CD14-positive monocyte (primary cell): ENCODE measurements around the gene RESP18. TPM values are rescaled to one million over a fixed set of nuclear protein-coding genes. Genes with fewer than 3 reads are reported as not detected.
A peak's percentile ranks its signal among the peaks of the same experiment; 100 is the strongest.

Source experiments
- DNase-seq, 3 donors: peaks; one replicate each; pipeline ENCODE4 v3.0.0-alpha.2; 2011 to 2022
- H2AFZ ChIP-seq: 2 replicates; pipeline ENCODE4 v1.6.0; 2012; ENCODE audit warnings: mild to moderate bottlenecking, low read depth, low read length, inconsistent platforms; ENCODE audit not compliant: insufficient read depth, poor library complexity, severe bottlenecking
- H3K27ac ChIP-seq, 2 donors: 1 replicate in 1 of 2; 2 replicates in 1 of 2; pipeline ENCODE4 v1.5.1; 2012 to 2013; ENCODE audit warnings: low read length in 2 of 2, control low read depth in 1 of 2, inconsistent platforms in 1 of 2, low read depth in 1 of 2, mild to moderate bottlenecking in 1 of 2
- H3K27me3 ChIP-seq, 2 donors: one replicate each; pipeline versions ENCODE4 v1.6.0 to v1.6.1; 2011 to 2013; ENCODE audit warnings: low read length in 2 of 2; ENCODE audit not compliant: control insufficient read depth in 2 of 2, insufficient read depth in 2 of 2
- H3K36me3 ChIP-seq, 2 donors: replicated peaks in 1 of 2; 1 replicate in 1 of 2; 2 replicates in 1 of 2; pipeline versions ENCODE4 v1.5.1 to v1.6.1; 2012 to 2013; ENCODE audit warnings: low read length in 2 of 2, control low read depth in 1 of 2, inconsistent platforms in 1 of 2, mild to moderate bottlenecking in 1 of 2; ENCODE audit not compliant: insufficient read depth in 2 of 2, control insufficient read depth in 1 of 2
- H3K4me1 ChIP-seq, 2 donors: 1 replicate in 1 of 2; 2 replicates in 1 of 2; pipeline versions ENCODE4 v1.5.1 to v1.6.1; 2012 to 2013; ENCODE audit warnings: low read length in 2 of 2, control low read depth in 1 of 2, inconsistent platforms in 1 of 2, mild to moderate bottlenecking in 1 of 2, moderate library complexity in 1 of 2; ENCODE audit not compliant: insufficient read depth in 2 of 2, control insufficient read depth in 1 of 2
- H3K4me2 ChIP-seq: replicated peaks from 2 replicates; pipeline ENCODE3; 2012; ENCODE audit warnings: low read length, moderate library complexity, mild to moderate bottlenecking; ENCODE audit not compliant: poor library complexity, severe bottlenecking; ENCODE audit errors: extremely low read depth
- H3K4me3 ChIP-seq, 3 experiments: fragments of 200-600 bp in 1 of 3; sonication (generic) in 1 of 3; replicated peaks in 1 of 3; 1 replicate in 2 of 3; 2 replicates in 1 of 3; pipeline ENCODE4 v1.5.1; 2011 to 2013; ENCODE audit warnings: low read length in 3 of 3, mild to moderate bottlenecking in 3 of 3, control low read depth in 2 of 3, low read depth in 2 of 3, inconsistent platforms in 1 of 3, moderate library complexity in 1 of 3
- H3K79me2 ChIP-seq: 2 replicates; pipeline ENCODE4 v1.6.0; 2012; ENCODE audit warnings: mild to moderate bottlenecking, control low read depth, inconsistent platforms, low read length, moderate library complexity; ENCODE audit not compliant: insufficient read depth
- H3K9ac ChIP-seq: 2 replicates; pipeline ENCODE4 v1.6.0; 2017; ENCODE audit warnings: low read length, mild to moderate bottlenecking; ENCODE audit not compliant: insufficient read depth, poor library complexity, severe bottlenecking
- H3K9me3 ChIP-seq, 2 donors: replicated peaks in 1 of 2; 1 replicate in 1 of 2; 2 replicates in 1 of 2; pipeline versions ENCODE4 v1.5.1 to v1.6.1; 2012 to 2013; ENCODE audit warnings: low read length in 2 of 2, control low read depth in 1 of 2; ENCODE audit not compliant: control insufficient read depth in 1 of 2, insufficient read depth in 1 of 2
- H4K20me1 ChIP-seq: 2 replicates; pipeline ENCODE4 v1.6.0; 2012; ENCODE audit warnings: mild to moderate bottlenecking, low read length, control low read depth, moderate library complexity; ENCODE audit not compliant: insufficient read depth
- H3K27ac Mint-ChIP-seq, 7 donors: one replicate each; pipeline ENCODE4 v1.8.0; 2020; ENCODE audit warnings: mild to moderate bottlenecking in 7 of 7, mixed read lengths in 7 of 7, moderate library complexity in 6 of 7, inconsistent platforms in 2 of 7
- H3K27me3 Mint-ChIP-seq, 3 donors: one replicate each; pipeline ENCODE4 v1.8.0; 2021 to 2022; ENCODE audit warnings: low read depth in 3 of 3, mild to moderate bottlenecking in 3 of 3, mixed read lengths in 3 of 3, moderate library complexity in 3 of 3, inconsistent platforms in 1 of 3
- H3K36me3 Mint-ChIP-seq, 2 donors: one replicate each; pipeline ENCODE4 v1.8.0; 2020; ENCODE audit warnings: mixed read lengths in 2 of 2, inconsistent platforms in 1 of 2, mild to moderate bottlenecking in 1 of 2
- H3K4me1 Mint-ChIP-seq: one replicate; pipeline ENCODE4 v1.8.0; 2020; ENCODE audit warnings: mild to moderate bottlenecking, mixed read lengths
- H3K4me3 Mint-ChIP-seq, 2 donors: one replicate each; pipeline ENCODE4 v1.8.0; 2020; ENCODE audit warnings: mild to moderate bottlenecking in 2 of 2, mixed read lengths in 2 of 2, moderate library complexity in 1 of 2
- H3K9me3 Mint-ChIP-seq, 7 donors: one replicate each; pipeline ENCODE4 v1.8.0; 2020 to 2022; ENCODE audit warnings: mixed read lengths in 7 of 7, mild to moderate bottlenecking in 6 of 7, moderate library complexity in 6 of 7, inconsistent platforms in 2 of 7
- CTCF ChIP-seq: fragments of 200-600 bp; IDR thresholded peaks from one replicate; pipeline ENCODE4 v1.8.0; 2022; ENCODE audit warnings: antibody characterized with exemption, mild to moderate bottlenecking
- WGBS: methylation state at CpG from one replicate; pipeline ENCODE4 v1.1.5; 2013; ENCODE audit warnings: missing lambda C conversion rate; ENCODE audit not compliant: insufficient coverage; 5-methylcytosine and 5-hydroxymethylcytosine counted together
- intact Hi-C, 2 donors: fragments of 100-400 bp; cut with micrococcal nuclease; formaldehyde crosslinking; loops; one replicate each; pipeline versions ENCODE4 v1.15.0 to v1.15.1; 2023
- polyA plus RNA-seq, 3 donors: library from polyadenylated mRNA; depleted of rRNA in 1 of 3; unstranded in 2 of 3; stranded (reverse) in 1 of 3; fragments of 300-500 nt in 2 of 3; fragments of >200 nt in 1 of 3; fragmentation: Illumina TruSeq in 2 of 3; gene quantifications; 1 replicate in 2 of 3; 2 replicates in 1 of 3; pipeline ENCODE4 v1.2.3, GENCODE V29; 2012 to 2021

RESP18 gene
- polyA plus RNA-seq, 3 donors = not detected

DNA sequence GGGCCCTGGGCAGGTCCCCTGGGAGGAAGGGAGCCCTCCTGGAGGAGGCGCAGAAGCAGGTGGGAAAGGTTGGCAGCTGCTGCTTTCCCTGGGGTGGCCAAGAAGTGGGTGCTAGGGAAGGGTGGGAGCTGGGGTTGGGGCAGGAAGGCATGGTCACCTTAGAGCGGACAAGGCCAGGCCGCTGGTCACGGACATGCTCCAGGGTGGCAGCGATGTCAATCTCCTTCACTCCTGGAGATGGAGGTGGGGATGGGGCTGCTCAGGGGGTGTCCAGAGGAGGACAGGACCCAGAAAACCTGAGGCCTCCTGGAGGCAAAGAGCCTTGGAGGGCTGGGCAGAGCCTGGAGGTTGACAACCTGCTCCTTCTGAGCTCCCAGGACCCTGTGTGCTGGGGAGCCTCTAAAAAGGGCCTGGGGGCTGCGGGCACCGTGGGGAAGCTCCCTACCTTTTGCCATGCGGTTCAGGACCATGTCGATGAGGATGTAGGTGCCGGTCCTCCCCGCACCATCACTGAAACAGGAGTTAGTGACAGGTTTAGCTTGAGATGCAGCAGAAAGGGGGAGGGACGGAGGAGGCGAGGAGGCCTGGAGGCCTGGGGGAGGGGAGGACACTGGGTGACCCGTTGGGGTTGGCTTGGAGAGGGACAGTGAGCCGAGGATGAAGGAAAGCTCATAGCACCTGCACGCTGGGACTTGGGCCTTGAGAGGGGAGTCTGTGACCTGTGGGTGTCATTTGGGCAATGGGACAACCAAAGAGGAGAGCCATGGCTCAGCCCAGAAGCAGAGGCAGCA lies 42.0 kb downstream of the RESP18 start:
- H3K4me3 Mint-ChIP-seq = no peak overlapping the region
- intact Hi-C loops = no loop called here
- H3K27ac Mint-ChIP-seq = peak overlapping the region in 1 of 7 donors; percentile 28

More for the DNA sequence above, 42.0 kb downstream of the RESP18 start:
- Mint-ChIP-seq H3K4me1 (peaks cover 11% of the 10 kb centered on the region), H3K9me3 (peaks cover 0 to 5% (median 1%) of the 10 kb centered on the region in 7 donors), H3K27me3 (peaks cover 15 to 36% (median 24%) of the 10 kb centered on the region in 3 donors), H3K36me3 (peaks cover 6 to 8% of the 10 kb centered on the region in 2 donors)
- 94% methylated on average over 16 of the region's 16 CpGs for WGBS
- peaks cover 3 to 6% of the 10 kb centered on the region in 2 donors for H3K36me3 ChIP-seq
- no peak overlapping the region for H2AFZ ChIP-seq
- peaks cover 10 to 15% of the 10 kb centered on the region in 2 donors for H3K4me1 ChIP-seq
- no peak for TF ChIP-seq CTCF
- H3K9me3 ChIP-seq = no peaks in the 10 kb centered on the region
- no peak for DNase-seq
- no peak overlapping the region for H3K9ac ChIP-seq
- H3K79me2 ChIP-seq = no peaks in the 10 kb centered on the region
- H4K20me1 ChIP-seq = peaks cover 1% of the 10 kb centered on the region
- peaks cover 0 to 15% of the 10 kb centered on the region in 2 donors for H3K27me3 ChIP-seq
- no peak overlapping the region for H3K27ac ChIP-seq
- H3K4me2 ChIP-seq = no peak overlapping the region
- no peak overlapping the region for H3K4me3 ChIP-seq
